Measurements from ENCODE around the gene AGA. TPM values are rescaled to one million over a fixed set of nuclear protein-coding genes. Genes with fewer than 3 reads are reported as not detected.

The AGA gene
- total and polyA plus RNA-seq, 2 of the 13 experiments (the other 11 are each of a cell fraction or from before 2014, with no cell fraction given) = 21.9 to 22.3 TPM

- TF ChIP-seq ZNF496 (CRISPR knock-in tag; IDR thresholded peaks at IDR 0.05; ENCODE audit: insufficient replicate concordance) (no peak), CBX5 (CRISPR knock-in tag; IDR thresholded peaks at IDR 0.05; ENCODE audit: borderline replicate concordance) (no peak), TFDP2 (CRISPR knock-in tag; IDR thresholded peaks at IDR 0.05) (peak; percentile 85), WIZ (CRISPR knock-in tag; IDR thresholded peaks at IDR 0.05) (no peak), JARID2 (CRISPR knock-in tag; IDR thresholded peaks at IDR 0.05; ENCODE audit: insufficient replicate concordance) (no peak), MZF1 (CRISPR knock-in tag; IDR thresholded peaks at IDR 0.05; ENCODE audit: borderline replicate concordance) (0 out of 2 replicates have a peak, but pooled peaks have one; percentile 77), ZNF605 (CRISPR knock-in tag; IDR thresholded peaks at IDR 0.05) (peak; percentile 81; the same call in 1 of the 2 replicates), DMAP1 (CRISPR knock-in tag; IDR thresholded peaks at IDR 0.05) (peak; percentile 84), ZNF691 (CRISPR knock-in tag; IDR thresholded peaks at IDR 0.05; ENCODE audit: borderline replicate concordance, low read depth) (peak; percentile 61; the same call in 1 of the 2 replicates), ARHGAP35 (CRISPR knock-in tag; IDR thresholded peaks at IDR 0.05; ENCODE audit: borderline replicate concordance) (peak; percentile 49; the same call in 1 of the 2 replicates), REXO4 (CRISPR knock-in tag; IDR thresholded peaks at IDR 0.05; ENCODE audit: borderline replicate concordance) (no peak), ZNF350 (CRISPR knock-in tag; IDR thresholded peaks at IDR 0.05; ENCODE audit: borderline replicate concordance, low read depth) (peak; percentile 87), YEATS2 (CRISPR knock-in tag; IDR thresholded peaks at IDR 0.05; ENCODE audit: borderline replicate concordance) (peak; percentile 91), ZNF160 (CRISPR knock-in tag; IDR thresholded peaks at IDR 0.05) (no peak), HNF4G (IDR thresholded peaks at IDR 0.05; ENCODE audit: borderline replicate concordance, low read depth, low read length) (no peak), HNF4G (CRISPR knock-in tag; IDR thresholded peaks at IDR 0.05; ENCODE audit: borderline replicate concordance, low read depth) (peak; percentile 52; the same call in 1 of the 2 replicates), CENPX (CRISPR knock-in tag; IDR thresholded peaks at IDR 0.05) (no peak)
- TF ChIP-seq, protein P1, sequence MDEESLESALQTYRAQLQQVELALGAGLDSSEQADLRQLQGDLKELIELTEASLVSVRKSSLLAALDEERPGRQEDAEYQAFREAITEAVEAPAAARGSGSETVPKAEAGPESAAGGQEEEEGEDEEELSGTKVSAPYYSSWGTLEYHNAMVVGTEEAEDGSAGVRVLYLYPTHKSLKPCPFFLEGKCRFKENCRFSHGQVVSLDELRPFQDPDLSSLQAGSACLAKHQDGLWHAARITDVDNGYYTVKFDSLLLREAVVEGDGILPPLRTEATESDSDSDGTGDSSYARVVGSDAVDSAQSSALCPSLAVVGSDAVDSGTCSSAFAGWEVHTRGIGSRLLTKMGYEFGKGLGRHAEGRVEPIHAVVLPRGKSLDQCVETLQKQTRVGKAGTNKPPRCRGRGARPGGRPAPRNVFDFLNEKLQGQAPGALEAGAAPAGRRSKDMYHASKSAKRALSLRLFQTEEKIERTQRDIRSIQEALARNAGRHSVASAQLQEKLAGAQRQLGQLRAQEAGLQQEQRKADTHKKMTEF (CRISPR knock-in tag; IDR thresholded peaks at IDR 0.05) = peak; percentile 84
- TF ChIP-seq, protein P2, sequence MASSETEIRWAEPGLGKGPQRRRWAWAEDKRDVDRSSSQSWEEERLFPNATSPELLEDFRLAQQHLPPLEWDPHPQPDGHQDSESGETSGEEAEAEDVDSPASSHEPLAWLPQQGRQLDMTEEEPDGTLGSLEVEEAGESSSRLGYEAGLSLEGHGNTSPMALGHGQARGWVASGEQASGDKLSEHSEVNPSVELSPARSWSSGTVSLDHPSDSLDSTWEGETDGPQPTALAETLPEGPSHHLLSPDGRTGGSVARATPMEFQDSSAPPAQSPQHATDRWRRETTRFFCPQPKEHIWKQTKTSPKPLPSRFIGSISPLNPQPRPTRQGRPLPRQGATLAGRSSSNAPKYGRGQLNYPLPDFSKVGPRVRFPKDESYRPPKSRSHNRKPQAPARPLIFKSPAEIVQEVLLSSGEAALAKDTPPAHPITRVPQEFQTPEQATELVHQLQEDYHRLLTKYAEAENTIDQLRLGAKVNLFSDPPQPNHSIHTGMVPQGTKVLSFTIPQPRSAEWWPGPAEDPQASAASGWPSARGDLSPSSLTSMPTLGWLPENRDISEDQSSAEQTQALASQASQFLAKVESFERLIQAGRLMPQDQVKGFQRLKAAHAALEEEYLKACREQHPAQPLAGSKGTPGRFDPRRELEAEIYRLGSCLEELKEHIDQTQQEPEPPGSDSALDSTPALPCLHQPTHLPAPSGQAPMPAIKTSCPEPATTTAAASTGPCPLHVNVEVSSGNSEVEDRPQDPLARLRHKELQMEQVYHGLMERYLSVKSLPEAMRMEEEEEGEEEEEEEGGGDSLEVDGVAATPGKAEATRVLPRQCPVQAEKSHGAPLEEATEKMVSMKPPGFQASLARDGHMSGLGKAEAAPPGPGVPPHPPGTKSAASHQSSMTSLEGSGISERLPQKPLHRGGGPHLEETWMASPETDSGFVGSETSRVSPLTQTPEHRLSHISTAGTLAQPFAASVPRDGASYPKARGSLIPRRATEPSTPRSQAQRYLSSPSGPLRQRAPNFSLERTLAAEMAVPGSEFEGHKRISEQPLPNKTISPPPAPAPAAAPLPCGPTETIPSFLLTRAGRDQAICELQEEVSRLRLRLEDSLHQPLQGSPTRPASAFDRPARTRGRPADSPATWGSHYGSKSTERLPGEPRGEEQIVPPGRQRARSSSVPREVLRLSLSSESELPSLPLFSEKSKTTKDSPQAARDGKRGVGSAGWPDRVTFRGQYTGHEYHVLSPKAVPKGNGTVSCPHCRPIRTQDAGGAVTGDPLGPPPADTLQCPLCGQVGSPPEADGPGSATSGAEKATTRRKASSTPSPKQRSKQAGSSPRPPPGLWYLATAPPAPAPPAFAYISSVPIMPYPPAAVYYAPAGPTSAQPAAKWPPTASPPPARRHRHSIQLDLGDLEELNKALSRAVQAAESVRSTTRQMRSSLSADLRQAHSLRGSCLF (CRISPR knock-in tag; IDR thresholded peaks at IDR 0.05; ENCODE audit: borderline replicate concordance) = 0 out of 2 replicates have a peak, but pooled peaks have one; percentile 49
Measured at GRCh38 chr4:177441803-177442622, at the start of gene AGA (continued).

Measured in HepG2 (cell line).